Measurements from ENCODE around the gene OPRD1.

Gene OPRD1

DNA sequence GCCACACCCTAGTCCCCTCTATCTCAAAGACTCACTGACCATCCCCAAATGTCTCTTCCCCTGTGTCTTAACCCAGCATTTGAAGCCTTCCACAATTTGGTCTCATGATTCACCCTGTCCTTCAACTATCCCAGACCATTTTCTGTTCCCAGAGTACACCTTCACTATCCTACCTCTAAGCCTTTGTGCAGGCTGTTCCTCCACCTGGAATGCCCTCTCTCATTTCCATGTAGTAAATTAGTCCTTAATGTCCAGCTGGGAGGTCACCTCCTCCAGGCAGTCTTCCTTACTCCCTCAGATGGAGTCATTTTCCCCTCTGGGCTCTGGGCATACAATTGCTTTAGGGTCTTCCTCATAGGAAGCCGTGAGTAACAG, 71.3 kb downstream of the OPRD1 start:
- H3K4me3 ChIP-seq (ENCODE audit: insufficient read depth in 1 of 2, low read depth in 1 of 2, low read length in 2 of 2) = no peak overlapping the region
- no peak overlapping the region for H2AFZ ChIP-seq (ENCODE audit: low read depth, low read length)
- peaks cover 3 to 10% of the 10 kb centered on the region in 2 experiments for H3K27me3 ChIP-seq (ENCODE audit: control insufficient read depth in 1 of 2, insufficient read depth in 1 of 2, low read length in 2 of 2)
- H3K9me3 ChIP-seq (ENCODE audit: control insufficient read depth, low read length) = no peaks in the 10 kb centered on the region
- H4K91ac ChIP-seq (ENCODE audit: low read length) = no peak overlapping the region
- H3K79me1 ChIP-seq (replicated peaks; ENCODE audit: low read length, poor library complexity, severe bottlenecking) = peaks cover 3% of the 10 kb centered on the region
- H3K14ac ChIP-seq (ENCODE audit: low read length in 2 of 2) = no peak overlapping the region
- no peak for DNase-seq
- H3K4ac ChIP-seq (ENCODE audit: low read depth in 1 of 2, low read length in 2 of 2) = no peak overlapping the region
- no peak overlapping the region for H3K23ac ChIP-seq (ENCODE audit: low read length in 2 of 2)
- H3K36me3 ChIP-seq (ENCODE audit: control insufficient read depth in 1 of 2, insufficient read depth in 2 of 2, low read depth in 1 of 2, low read length in 2 of 2) = no peaks in the 10 kb centered on the region
- H4K8ac ChIP-seq (ENCODE audit: low read length) = no peak overlapping the region
- H3K9ac ChIP-seq (ENCODE audit: low read length) = no peak overlapping the region
- H3K27ac ChIP-seq (ENCODE audit: low read length, poor library complexity, severe bottlenecking) = no peak overlapping the region
- H2BK5ac ChIP-seq (ENCODE audit: low read depth, low read length, poor library complexity, severe bottlenecking) = no peak overlapping the region
- H2BK12ac ChIP-seq (ENCODE audit: low read length in 2 of 2) = peak overlapping the region in 1 of 2 experiments; percentile 56
- no peak overlapping the region for H3K18ac ChIP-seq (ENCODE audit: low read depth in 1 of 2, low read length in 2 of 2)
- H3K4me2 ChIP-seq (ENCODE audit: low read length, poor library complexity, severe bottlenecking) = no peak overlapping the region
- H2AK5ac ChIP-seq (ENCODE audit: low read length, severe bottlenecking) = peak overlapping the region; percentile 67
- no peak overlapping the region for H2BK15ac ChIP-seq (ENCODE audit: low read depth, poor library complexity, severe bottlenecking)
- no peak overlapping the region for H2BK120ac ChIP-seq (ENCODE audit: low read depth, low read length)
- peaks cover 28% of the 10 kb centered on the region for H3K4me1 ChIP-seq (ENCODE audit: control insufficient read depth, insufficient read depth, low read depth, low read length)
- no CpG with 5 or more reads among the region's 1 CpG for WGBS

GRCh38 chr1:28885472-28885877, 73.5 kb downstream of the OPRD1 start:
- peaks cover 0 to 5% of the 10 kb centered on the region in 2 experiments for H3K36me3 ChIP-seq (ENCODE audit: control insufficient read depth in 1 of 2, insufficient read depth in 2 of 2, low read depth in 1 of 2, low read length in 2 of 2)
- DNase-seq = no peak
- H2AK5ac ChIP-seq (ENCODE audit: low read length, severe bottlenecking) = peak overlapping the region; percentile 19
- peak overlapping the region in 1 of 2 experiments; percentile 20 for H3K4ac ChIP-seq (ENCODE audit: low read depth in 1 of 2, low read length in 2 of 2)
- H3K79me1 ChIP-seq (replicated peaks; ENCODE audit: low read length, poor library complexity, severe bottlenecking) = peaks cover 8% of the 10 kb centered on the region
- no peak overlapping the region for H4K91ac ChIP-seq (ENCODE audit: low read length)
- H3K4me3 ChIP-seq (ENCODE audit: insufficient read depth in 1 of 2, low read depth in 1 of 2, low read length in 2 of 2) = no peak overlapping the region
- no peak overlapping the region for H2BK15ac ChIP-seq (ENCODE audit: low read depth, poor library complexity, severe bottlenecking)
- no peak overlapping the region for H3K23ac ChIP-seq (ENCODE audit: low read length in 2 of 2)
- H3K27me3 ChIP-seq (ENCODE audit: control insufficient read depth in 1 of 2, insufficient read depth in 1 of 2, low read length in 2 of 2) = peaks cover 0 to 2% of the 10 kb centered on the region in 2 experiments
- H3K9ac ChIP-seq (ENCODE audit: low read length) = no peak overlapping the region
- H2BK5ac ChIP-seq (ENCODE audit: low read depth, low read length, poor library complexity, severe bottlenecking) = no peak overlapping the region
- WGBS = 72% methylated on average over 6 of the region's 7 CpGs
- peaks cover 32% of the 10 kb centered on the region for H3K4me1 ChIP-seq (ENCODE audit: control insufficient read depth, insufficient read depth, low read depth, low read length)
- H3K18ac ChIP-seq (ENCODE audit: low read depth in 1 of 2, low read length in 2 of 2) = no peak overlapping the region
- H3K9me3 ChIP-seq (ENCODE audit: control insufficient read depth, low read length) = no peaks in the 10 kb centered on the region
- no peak overlapping the region for H3K4me2 ChIP-seq (ENCODE audit: low read length, poor library complexity, severe bottlenecking)
- H2BK120ac ChIP-seq (ENCODE audit: low read depth, low read length) = no peak overlapping the region
- H2BK12ac ChIP-seq (ENCODE audit: low read length in 2 of 2) = peak overlapping the region; percentile 15 to 84
- H2AFZ ChIP-seq (ENCODE audit: low read depth, low read length) = no peak overlapping the region
- H4K8ac ChIP-seq (ENCODE audit: low read length) = no peak overlapping the region
- no peak overlapping the region for H3K14ac ChIP-seq (ENCODE audit: low read length in 2 of 2)
- no peak overlapping the region for H3K27ac ChIP-seq (ENCODE audit: low read length, poor library complexity, severe bottlenecking)

DNA sequence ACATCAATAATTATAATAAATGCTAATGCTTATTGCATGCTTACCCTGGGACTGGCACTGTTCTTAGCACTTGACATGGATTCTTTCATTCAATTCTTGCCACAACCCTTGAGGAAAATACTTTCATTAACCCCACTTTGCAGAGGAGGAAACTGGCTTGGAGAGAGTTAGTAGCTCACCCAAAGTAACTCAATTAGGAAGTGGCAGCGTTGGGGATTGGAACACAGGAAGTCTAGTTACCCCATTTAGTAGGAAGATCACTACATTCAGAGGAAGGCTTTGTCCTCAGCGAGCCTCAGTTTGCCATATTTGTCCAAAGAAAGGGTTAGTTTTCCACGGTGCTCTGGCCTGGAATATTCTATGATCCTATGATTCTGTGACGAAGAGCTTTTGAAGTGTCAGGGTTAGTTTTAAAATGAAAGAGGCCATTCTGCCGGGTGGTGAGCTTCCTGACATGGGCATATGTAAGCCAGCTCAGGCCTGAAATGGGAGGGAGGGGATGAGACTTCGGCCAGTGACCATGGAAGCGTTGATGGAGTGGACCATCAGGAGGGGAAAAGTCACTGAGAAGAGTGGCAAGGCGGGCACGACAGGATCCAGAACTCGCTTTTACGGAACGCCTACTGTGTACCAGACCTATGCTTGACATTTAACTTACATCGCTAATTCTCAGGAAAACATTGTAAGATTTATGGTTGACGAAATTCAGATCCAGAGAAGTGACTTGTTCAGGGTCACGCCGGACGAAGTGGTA, 74.2 kb downstream of the OPRD1 start:
- Histone ChIP-seq H3K36me3 (ENCODE audit: control insufficient read depth in 1 of 2, insufficient read depth in 2 of 2, low read depth in 1 of 2, low read length in 2 of 2) (peaks cover 0 to 5% of the 10 kb centered on the region in 2 experiments), H4K91ac (ENCODE audit: low read length) (no peak overlapping the region), H3K27ac (ENCODE audit: low read length, poor library complexity, severe bottlenecking) (no peak overlapping the region), H4K8ac (ENCODE audit: low read length) (no peak overlapping the region), H3K23ac (ENCODE audit: low read length in 2 of 2) (no peak overlapping the region), H2AFZ (ENCODE audit: low read depth, low read length) (no peak overlapping the region), H3K4me2 (ENCODE audit: low read length, poor library complexity, severe bottlenecking) (no peak overlapping the region), H3K4me3 (ENCODE audit: insufficient read depth in 1 of 2, low read depth in 1 of 2, low read length in 2 of 2) (peak overlapping the region in 1 of 2 experiments; percentile 85), H2AK5ac (ENCODE audit: low read length, severe bottlenecking) (peak overlapping the region; percentile 11), H3K4ac (ENCODE audit: low read depth in 1 of 2, low read length in 2 of 2) (peak overlapping the region in 1 of 2 experiments; percentile 2), H3K79me1 (replicated peaks; ENCODE audit: low read length, poor library complexity, severe bottlenecking) (peaks cover 12% of the 10 kb centered on the region), H2BK12ac (ENCODE audit: low read length in 2 of 2) (peak overlapping the region in 1 of 2 experiments; percentile 18), H3K27me3 (ENCODE audit: control insufficient read depth in 1 of 2, insufficient read depth in 1 of 2, low read length in 2 of 2) (peaks cover 0 to 5% of the 10 kb centered on the region in 2 experiments), H3K9me3 (ENCODE audit: control insufficient read depth, low read length) (no peaks in the 10 kb centered on the region), H3K14ac (ENCODE audit: low read length in 2 of 2) (no peak overlapping the region), H2BK5ac (ENCODE audit: low read depth, low read length, poor library complexity, severe bottlenecking) (no peak overlapping the region), H3K9ac (ENCODE audit: low read length) (no peak overlapping the region), H3K18ac (ENCODE audit: low read depth in 1 of 2, low read length in 2 of 2) (peak overlapping the region in 1 of 2 experiments; percentile 63), H2BK120ac (ENCODE audit: low read depth, low read length) (peak overlapping the region; percentile 6), H2BK15ac (ENCODE audit: low read depth, poor library complexity, severe bottlenecking) (no peak overlapping the region), H3K4me1 (ENCODE audit: control insufficient read depth, insufficient read depth, low read depth, low read length) (peaks cover 32% of the 10 kb centered on the region)
- WGBS = 71% methylated on average over 17 of the region's 17 CpGs
- no peak for DNase-seq

DNA sequence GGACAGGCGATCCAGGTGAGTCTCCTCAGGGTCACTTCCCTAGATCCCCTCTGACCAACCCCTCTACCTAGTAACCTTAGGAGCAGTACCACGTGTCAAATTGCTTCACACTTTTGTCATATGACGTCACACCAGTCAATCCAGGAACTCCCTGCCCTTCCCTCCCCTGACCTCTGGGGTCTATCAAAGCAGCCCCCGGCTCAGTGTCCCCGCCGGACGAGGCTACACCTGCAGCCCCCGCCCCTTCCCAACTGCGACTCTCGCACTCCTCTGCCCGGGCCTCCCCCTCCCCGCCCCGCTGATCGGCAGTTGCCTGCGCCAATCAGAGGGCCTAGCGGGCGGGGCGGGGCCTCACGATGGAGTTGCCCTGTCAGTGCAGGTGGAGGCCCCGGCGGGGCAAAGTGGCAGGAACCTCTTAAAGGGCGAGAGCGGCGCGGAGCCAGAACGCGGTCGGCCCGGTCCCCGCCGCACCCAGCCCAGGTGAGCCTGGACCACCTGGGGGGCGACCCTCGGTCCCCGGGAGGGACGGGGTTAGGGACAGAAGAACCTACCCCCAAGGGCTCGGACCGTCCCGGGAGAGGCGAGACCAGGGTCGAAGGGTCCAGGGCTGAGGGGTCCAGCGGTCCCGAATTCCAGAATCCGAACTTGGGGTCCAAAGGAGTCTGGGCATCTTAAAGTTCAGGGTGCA, 74.9 kb downstream of the OPRD1 start:
- peaks cover 0 to 5% of the 10 kb centered on the region in 2 experiments for H3K27me3 ChIP-seq (ENCODE audit: control insufficient read depth in 1 of 2, insufficient read depth in 1 of 2, low read length in 2 of 2)
- H3K9me3 ChIP-seq (ENCODE audit: control insufficient read depth, low read length) = no peaks in the 10 kb centered on the region
- no peak overlapping the region for H4K91ac ChIP-seq (ENCODE audit: low read length)
- peaks cover 12% of the 10 kb centered on the region for H3K79me1 ChIP-seq (replicated peaks; ENCODE audit: low read length, poor library complexity, severe bottlenecking)
- H3K4me3 ChIP-seq (ENCODE audit: insufficient read depth in 1 of 2, low read depth in 1 of 2, low read length in 2 of 2) = peak overlapping the region; percentile 84 to 85
- peak overlapping the region; percentile 77 for H4K8ac ChIP-seq (ENCODE audit: low read length)
- no peak overlapping the region for H2BK5ac ChIP-seq (ENCODE audit: low read depth, low read length, poor library complexity, severe bottlenecking)
- H2AK5ac ChIP-seq (ENCODE audit: low read length, severe bottlenecking) = no peak overlapping the region
- H2BK15ac ChIP-seq (ENCODE audit: low read depth, poor library complexity, severe bottlenecking) = no peak overlapping the region
- peak overlapping the region; percentile 6 for H2BK120ac ChIP-seq (ENCODE audit: low read depth, low read length)
- H3K23ac ChIP-seq (ENCODE audit: low read length in 2 of 2) = peak overlapping the region in 1 of 2 experiments; percentile 27
- peaks cover 0 to 5% of the 10 kb centered on the region in 2 experiments for H3K36me3 ChIP-seq (ENCODE audit: control insufficient read depth in 1 of 2, insufficient read depth in 2 of 2, low read depth in 1 of 2, low read length in 2 of 2)
- H3K14ac ChIP-seq (ENCODE audit: low read length in 2 of 2) = no peak overlapping the region
- peak overlapping the region; percentile 59 to 63 for H3K18ac ChIP-seq (ENCODE audit: low read depth in 1 of 2, low read length in 2 of 2)
- peak overlapping the region in 1 of 2 experiments; percentile 64 for H3K4ac ChIP-seq (ENCODE audit: low read depth in 1 of 2, low read length in 2 of 2)
- H3K27ac ChIP-seq (ENCODE audit: low read length, poor library complexity, severe bottlenecking) = no peak overlapping the region
- peak overlapping the region; percentile 93 for H3K4me2 ChIP-seq (ENCODE audit: low read length, poor library complexity, severe bottlenecking)
- peak overlapping the region; percentile 73 for H2AFZ ChIP-seq (ENCODE audit: low read depth, low read length)
- peaks cover 31% of the 10 kb centered on the region for H3K4me1 ChIP-seq (ENCODE audit: control insufficient read depth, insufficient read depth, low read depth, low read length)
- peak overlapping the region in 1 of 2 experiments; percentile 18 for H2BK12ac ChIP-seq (ENCODE audit: low read length in 2 of 2)
- DNase-seq = peak; percentile 76
- peak overlapping the region; percentile 87 for H3K9ac ChIP-seq (ENCODE audit: low read length)
- WGBS = 2% methylated on average over 35 of the region's 43 CpGs

All from mesenchymal stem cell (in vitro differentiated cells and primary cell).